Endodermal cell (in vitro differentiated cells): ENCODE measurements around the gene OR7G3. TPM values are rescaled to one million over a fixed set of nuclear protein-coding genes. Genes with fewer than 3 reads are reported as not detected.

Source experiments
- DNase-seq: peaks from one replicate; pipeline ENCODE4 v3.0.0-alpha.2; 2017
- H3K27ac ChIP-seq: 2 replicates; pipeline ENCODE4 v1.5.1; 2013; ENCODE audit warnings: mild to moderate bottlenecking, low read depth, low read length, moderate library complexity
- H3K27me3 ChIP-seq: 2 replicates; pipeline ENCODE4 v1.6.1; 2013; ENCODE audit warnings: mild to moderate bottlenecking, low read length, moderate library complexity; ENCODE audit not compliant: insufficient read depth, control insufficient read depth, poor library complexity, severe bottlenecking
- H3K36me3 ChIP-seq: 2 replicates; pipeline ENCODE4 v1.7.0; 2013; ENCODE audit warnings: mild to moderate bottlenecking, low read length, moderate library complexity; ENCODE audit not compliant: control insufficient read depth, insufficient read depth
- H3K4me1 ChIP-seq: one replicate; pipeline ENCODE4 v1.7.0; 2013; ENCODE audit warnings: low read length; ENCODE audit not compliant: control insufficient read depth, insufficient read depth
- H3K4me3 ChIP-seq: 2 replicates; pipeline ENCODE4 v1.5.1; 2013; ENCODE audit warnings: mild to moderate bottlenecking, low read length, moderate library complexity
- H3K9ac ChIP-seq: 2 replicates; pipeline ENCODE4 v1.6.1; 2013; ENCODE audit warnings: mild to moderate bottlenecking, low read length, moderate library complexity; ENCODE audit not compliant: poor library complexity, severe bottlenecking; ENCODE audit errors: extremely low read depth
- H3K9me3 ChIP-seq: 2 replicates; pipeline ENCODE4 v1.6.1; 2013; ENCODE audit warnings: mild to moderate bottlenecking, low read length, moderate library complexity; ENCODE audit not compliant: control insufficient read depth
- H3K27ac Mint-ChIP-seq: 2 replicates; pipeline ENCODE4 v1.8.0; 2020; ENCODE audit warnings: mixed read lengths
- H3K27me3 Mint-ChIP-seq: 2 replicates; pipeline ENCODE4 v1.8.0; 2021; ENCODE audit warnings: mild to moderate bottlenecking, mixed read lengths; ENCODE audit not compliant: insufficient read depth
- H3K36me3 Mint-ChIP-seq: 2 replicates; pipeline ENCODE4 v1.8.0; 2020; ENCODE audit warnings: low read depth, mixed read lengths
- H3K4me1 Mint-ChIP-seq: 2 replicates; pipeline ENCODE4 v1.8.0; 2020; ENCODE audit warnings: mixed read lengths
- H3K4me3 Mint-ChIP-seq: 2 replicates; pipeline ENCODE4 v1.8.0; 2020; ENCODE audit warnings: mild to moderate bottlenecking, moderate library complexity, mixed read lengths
- H3K9me3 Mint-ChIP-seq: 2 replicates; pipeline ENCODE4 v1.8.0; 2020; ENCODE audit warnings: mild to moderate bottlenecking, mixed read lengths
- WGBS, 2 experiments: methylation state at CpG; one replicate each; pipeline versions ENCODE4 v1.1.5 to v1.1.7; 2013; ENCODE audit warnings: missing lambda C conversion rate in 2 of 2, mixed read lengths in 1 of 2; ENCODE audit not compliant: insufficient coverage in 1 of 2, insufficient read length in 1 of 2; 5-methylcytosine and 5-hydroxymethylcytosine counted together
- total RNA-seq, 2 donors: library from RNA; stranded (reverse); fragmentation: NEBNext Ultra II Directional in 1 of 2; extraction: Animal tissue kit (Norgen Biotek cat#: 25700) in 1 of 2; gene quantifications; 2 replicates in 1 of 2; 3 replicates in 1 of 2; pipeline ENCODE4 v1.2.1, GENCODE V29; 2021
- TF ChIP-seq, protein P1 (sequence below): fragments of 200-600 bp; sonication (generic); conservative IDR thresholded peaks from 2 replicates; pipeline ENCODE4 v1.5.0; 2021; ENCODE audit warnings: antibody characterized with exemption, mild to moderate bottlenecking

OR7G3 gene
- total RNA-seq, 2 donors from 2014 or later = not detected

DNA sequence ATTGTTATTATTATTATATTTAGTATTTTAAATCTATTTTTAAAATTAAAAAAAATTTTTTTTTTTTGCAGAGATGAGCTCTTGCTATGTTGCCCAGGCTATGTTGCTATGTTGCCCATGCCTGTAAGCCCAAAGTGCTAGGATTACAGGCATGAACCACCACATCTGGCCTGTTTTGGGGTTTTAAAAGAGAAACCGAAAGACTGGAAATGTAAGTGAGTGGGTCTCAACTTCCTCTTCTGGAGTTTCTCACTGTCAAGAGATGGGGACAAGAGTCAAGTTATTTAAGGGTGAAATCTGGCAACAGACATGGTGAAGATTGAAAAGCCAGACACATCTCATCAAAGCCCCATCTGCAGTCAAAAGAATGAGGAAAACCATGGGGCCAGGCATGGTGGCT is 4.2 kb upstream of the OR7G3 start:
- no peak for DNase-seq
- Histone ChIP-seq H3K4me1 (no peaks in the 10 kb centered on the region), H3K27me3 (no peaks in the 10 kb centered on the region), H3K9ac (no peak overlapping the region), H3K36me3 (no peaks in the 10 kb centered on the region), H3K9me3 (peaks cover 16% of the 10 kb centered on the region), H3K27ac (no peak overlapping the region), H3K4me3 (no peak overlapping the region)
- no peak overlapping the region for H3K27ac Mint-ChIP-seq
- H3K36me3 Mint-ChIP-seq = no peaks in the 10 kb centered on the region
- H3K4me3 Mint-ChIP-seq = no peak overlapping the region
- H3K27me3 Mint-ChIP-seq = peaks cover 2% of the 10 kb centered on the region
- peaks cover 40% of the 10 kb centered on the region for H3K9me3 Mint-ChIP-seq
- TF ChIP-seq, protein P1, sequence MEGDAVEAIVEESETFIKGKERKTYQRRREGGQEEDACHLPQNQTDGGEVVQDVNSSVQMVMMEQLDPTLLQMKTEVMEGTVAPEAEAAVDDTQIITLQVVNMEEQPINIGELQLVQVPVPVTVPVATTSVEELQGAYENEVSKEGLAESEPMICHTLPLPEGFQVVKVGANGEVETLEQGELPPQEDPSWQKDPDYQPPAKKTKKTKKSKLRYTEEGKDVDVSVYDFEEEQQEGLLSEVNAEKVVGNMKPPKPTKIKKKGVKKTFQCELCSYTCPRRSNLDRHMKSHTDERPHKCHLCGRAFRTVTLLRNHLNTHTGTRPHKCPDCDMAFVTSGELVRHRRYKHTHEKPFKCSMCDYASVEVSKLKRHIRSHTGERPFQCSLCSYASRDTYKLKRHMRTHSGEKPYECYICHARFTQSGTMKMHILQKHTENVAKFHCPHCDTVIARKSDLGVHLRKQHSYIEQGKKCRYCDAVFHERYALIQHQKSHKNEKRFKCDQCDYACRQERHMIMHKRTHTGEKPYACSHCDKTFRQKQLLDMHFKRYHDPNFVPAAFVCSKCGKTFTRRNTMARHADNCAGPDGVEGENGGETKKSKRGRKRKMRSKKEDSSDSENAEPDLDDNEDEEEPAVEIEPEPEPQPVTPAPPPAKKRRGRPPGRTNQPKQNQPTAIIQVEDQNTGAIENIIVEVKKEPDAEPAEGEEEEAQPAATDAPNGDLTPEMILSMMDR = no peak
- WGBS, 2 experiments = 80 to 100% methylated on average over 1 of the region's 1 CpG
- H3K4me1 Mint-ChIP-seq = no peaks in the 10 kb centered on the region

DNA sequence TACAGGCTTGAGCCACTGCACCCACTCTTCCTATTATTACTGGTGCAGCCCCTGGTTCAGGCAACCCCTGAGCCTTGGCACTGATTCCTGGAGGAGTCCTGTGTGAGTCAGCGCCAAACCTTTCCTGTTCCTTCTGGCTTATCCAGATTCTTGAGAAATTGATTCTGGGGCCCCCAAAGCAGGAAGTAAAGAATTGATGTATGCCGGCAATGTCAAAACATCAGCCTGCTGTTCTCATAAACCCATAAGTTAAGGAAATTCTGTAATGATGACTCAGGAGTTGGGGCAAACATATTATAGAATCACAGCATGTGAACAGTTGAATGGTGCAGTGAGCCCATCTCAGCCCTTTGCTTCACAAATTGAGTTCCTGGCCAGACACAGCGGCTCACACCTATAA is 1.4 kb upstream of the OR7G3 start:
- Histone ChIP-seq H3K4me1 (no peaks in the 10 kb centered on the region), H3K27ac (no peak overlapping the region), H3K36me3 (no peaks in the 10 kb centered on the region), H3K9me3 (peaks cover 19% of the 10 kb centered on the region), H3K9ac (no peak overlapping the region), H3K27me3 (no peaks in the 10 kb centered on the region), H3K4me3 (no peak overlapping the region)
- no peaks in the 10 kb centered on the region for H3K4me1 Mint-ChIP-seq
- peaks cover 59% of the 10 kb centered on the region for H3K9me3 Mint-ChIP-seq
- no peaks in the 10 kb centered on the region for H3K36me3 Mint-ChIP-seq
- H3K27ac Mint-ChIP-seq = no peak overlapping the region
- no peak for DNase-seq
- TF ChIP-seq, protein P1 = no peak
- 72 to 86% methylated on average over 2 to 3 of the region's 3 CpGs for WGBS, 2 experiments
- H3K27me3 Mint-ChIP-seq = no peaks in the 10 kb centered on the region
- no peak overlapping the region for H3K4me3 Mint-ChIP-seq

DNA sequence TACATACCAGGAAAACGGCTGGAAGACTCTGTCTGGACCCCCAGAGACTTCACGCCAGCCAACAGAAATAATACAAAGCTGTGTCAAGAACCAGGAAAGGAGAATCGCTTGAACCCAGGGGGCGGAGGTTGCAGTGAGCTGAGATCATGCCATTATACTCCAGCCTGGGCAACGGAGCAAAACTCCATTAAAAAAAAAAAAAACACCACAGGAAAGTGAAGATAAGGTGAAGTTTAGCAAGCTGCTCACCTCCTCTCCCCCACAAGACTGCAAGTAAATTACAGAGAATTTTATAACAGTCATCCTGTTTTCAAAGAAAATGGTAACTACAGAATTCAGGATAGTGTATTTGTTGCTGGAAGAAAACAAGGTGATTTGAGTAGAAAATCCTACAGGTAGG is 10.2 kb downstream of the OR7G3 start:
- no peak overlapping the region for H3K27ac ChIP-seq
- H3K9me3 ChIP-seq = peaks cover 33% of the 10 kb centered on the region
- no peak overlapping the region for H3K4me3 ChIP-seq
- H3K9me3 Mint-ChIP-seq = peaks cover 81% of the 10 kb centered on the region
- H3K9ac ChIP-seq = no peak overlapping the region
- H3K4me3 Mint-ChIP-seq = no peak overlapping the region
- no peaks in the 10 kb centered on the region for H3K4me1 ChIP-seq
- no peaks in the 10 kb centered on the region for H3K4me1 Mint-ChIP-seq
- TF ChIP-seq, protein P1 = no peak
- no peaks in the 10 kb centered on the region for H3K36me3 ChIP-seq
- DNase-seq = no peak
- no peaks in the 10 kb centered on the region for H3K27me3 ChIP-seq
- 58 to 65% methylated on average over 2 to 5 of the region's 5 CpGs for WGBS, 2 experiments
- H3K27ac Mint-ChIP-seq = no peak overlapping the region
- no peaks in the 10 kb centered on the region for H3K27me3 Mint-ChIP-seq
- H3K36me3 Mint-ChIP-seq = no peaks in the 10 kb centered on the region
